NCI-H2081 treated with DMSO at 0.1 percent for 48 hours (cell line): ENCODE measurements around the gene TKFC.

Experiments used
- DNase-seq: peaks from one replicate; lab custom pipeline; 2025; lab: John Stamatoyannopoulos, UW

TKFC gene

DNA sequence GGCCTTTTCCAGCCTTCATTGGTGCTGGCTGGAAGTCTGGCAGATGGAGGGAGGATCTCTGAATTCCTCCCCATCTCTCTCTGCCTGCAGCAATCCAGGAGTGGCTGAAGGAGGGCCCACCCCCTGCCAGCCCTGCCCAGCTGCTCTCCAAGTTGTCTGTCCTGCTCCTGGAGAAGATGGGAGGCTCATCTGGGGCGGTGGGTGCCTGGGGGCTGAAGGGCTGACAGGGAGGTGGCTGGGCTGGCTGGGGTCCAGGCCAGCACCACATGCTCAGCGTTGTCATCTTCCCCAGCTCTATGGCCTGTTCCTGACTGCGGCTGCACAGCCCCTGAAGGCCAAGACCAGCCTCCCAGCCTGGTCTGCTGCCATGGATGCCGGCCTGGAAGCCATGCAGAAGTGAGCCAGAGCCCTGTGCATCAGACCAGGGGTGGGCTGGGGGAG is 12.2 kb downstream of the TKFC start:
- DNase-seq = no peak

DNA sequence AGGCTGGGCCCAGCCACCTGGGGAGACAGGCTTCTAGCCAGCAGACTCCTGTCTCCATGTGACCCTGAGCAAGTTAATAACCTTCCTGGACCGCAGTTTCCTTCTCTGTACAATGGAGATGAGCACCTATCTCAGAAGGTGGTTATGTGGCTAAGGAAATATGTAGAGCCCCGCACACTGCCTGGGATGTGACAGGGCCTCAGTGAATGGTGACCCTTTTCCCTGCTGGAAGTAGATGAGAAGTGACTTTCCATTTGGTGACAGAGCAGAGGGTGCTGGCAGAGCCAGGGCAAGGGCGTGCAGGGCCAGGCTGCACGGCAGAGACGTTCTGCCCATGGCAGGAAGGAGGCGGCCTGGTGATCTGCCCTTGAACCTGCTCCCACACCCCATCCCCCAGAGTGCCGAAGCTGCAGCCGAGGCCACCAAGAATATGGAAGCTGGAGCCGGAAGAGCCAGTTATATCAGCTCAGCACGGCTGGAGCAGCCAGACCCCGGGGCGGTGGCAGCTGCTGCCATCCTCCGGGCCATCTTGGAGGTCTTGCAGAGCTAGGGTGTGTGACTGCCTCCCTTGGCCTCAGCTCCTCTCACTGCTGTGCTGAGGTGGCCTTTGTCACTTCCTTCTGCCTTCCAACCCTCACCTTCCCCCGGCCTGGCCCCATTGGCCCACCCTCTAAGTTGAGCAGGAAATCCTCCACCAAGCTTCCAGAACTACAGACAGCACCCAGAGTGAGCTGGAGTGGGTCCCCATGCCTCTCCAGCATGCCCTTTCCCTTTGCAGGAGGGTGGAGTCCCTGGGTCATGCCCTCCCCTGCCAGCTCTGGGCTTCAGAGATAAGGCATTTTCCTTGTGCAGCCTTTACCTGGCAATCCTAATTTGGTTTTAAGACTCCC is 13.2 kb downstream of the TKFC start:
- DNase-seq = no peak

DNA sequence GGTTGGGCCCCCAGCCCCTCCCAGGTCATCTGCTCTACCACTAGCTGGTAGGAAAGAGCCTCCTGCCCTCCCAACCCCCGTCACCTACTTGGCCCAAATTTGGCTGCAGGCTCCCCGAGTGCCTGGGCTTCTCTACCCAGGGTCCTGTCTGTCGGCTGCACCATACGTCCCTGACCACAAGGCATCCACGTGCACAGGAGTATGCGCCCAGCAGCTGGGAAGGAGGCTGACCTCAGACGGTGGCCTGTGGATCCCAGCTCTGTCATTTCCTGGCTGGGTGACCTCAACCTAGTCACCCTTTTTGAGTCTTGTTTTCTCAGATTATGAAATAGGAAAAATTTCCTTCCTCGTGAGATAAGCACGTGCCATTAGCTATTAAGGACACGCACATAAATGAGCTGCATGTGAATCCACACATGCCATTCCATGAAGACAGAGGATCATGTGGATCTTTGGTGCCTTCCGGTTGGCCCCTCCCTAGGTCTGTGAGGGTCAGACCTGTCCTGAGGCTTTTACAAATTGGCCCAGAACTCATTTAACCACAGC is 15.0 kb downstream of the TKFC start:
- no peak for DNase-seq

DNA sequence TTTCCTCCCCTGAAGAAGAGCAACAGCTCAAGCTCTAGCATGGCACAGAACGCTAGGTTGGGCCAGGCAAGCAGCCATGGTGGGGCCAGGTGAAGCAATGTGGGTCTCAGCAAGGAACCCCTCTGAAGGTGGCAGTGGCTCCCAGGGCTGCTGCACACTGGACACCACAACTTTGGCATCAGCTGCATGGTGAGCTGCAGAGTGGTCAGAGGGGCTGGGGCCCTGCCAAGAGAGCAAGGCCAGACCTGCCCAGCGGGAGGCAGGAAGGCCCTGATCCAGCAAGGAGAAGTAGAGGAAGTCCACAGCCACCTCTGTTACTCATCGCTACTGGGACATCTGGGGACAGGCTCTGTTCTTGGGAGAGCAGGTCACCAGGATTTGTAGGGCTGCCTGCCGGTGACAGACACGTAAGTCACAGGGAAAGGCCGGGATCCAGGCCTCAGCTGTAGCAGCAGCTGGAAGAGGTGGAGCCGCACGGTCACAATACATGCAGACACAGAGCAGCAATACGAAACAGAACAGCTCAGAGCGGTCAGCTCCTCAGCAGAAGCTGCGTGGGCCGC is 16.2 kb downstream of the TKFC start:
- no peak for DNase-seq

DNA sequence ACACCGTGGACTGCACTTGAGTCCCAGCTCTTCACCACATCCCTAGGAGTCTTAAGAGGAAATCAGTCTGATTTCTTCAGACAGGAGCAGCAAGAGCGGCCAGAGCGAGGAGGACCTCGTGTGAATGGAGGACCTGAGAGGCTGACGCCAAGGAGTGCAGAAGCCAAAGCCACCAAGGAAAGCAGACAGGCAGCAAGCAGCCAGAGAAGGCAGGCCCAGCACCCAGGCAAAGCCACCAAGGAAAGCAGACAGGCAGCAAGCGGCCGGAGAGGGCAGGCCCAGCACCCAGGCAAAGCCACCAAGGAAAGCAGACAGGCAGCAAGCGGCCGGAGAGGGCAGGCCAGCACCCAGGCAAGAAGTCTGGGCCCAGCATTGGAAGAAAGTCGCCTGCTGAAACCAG is 16.9 kb downstream of the TKFC start:
- DNase-seq = no peak

DNA sequence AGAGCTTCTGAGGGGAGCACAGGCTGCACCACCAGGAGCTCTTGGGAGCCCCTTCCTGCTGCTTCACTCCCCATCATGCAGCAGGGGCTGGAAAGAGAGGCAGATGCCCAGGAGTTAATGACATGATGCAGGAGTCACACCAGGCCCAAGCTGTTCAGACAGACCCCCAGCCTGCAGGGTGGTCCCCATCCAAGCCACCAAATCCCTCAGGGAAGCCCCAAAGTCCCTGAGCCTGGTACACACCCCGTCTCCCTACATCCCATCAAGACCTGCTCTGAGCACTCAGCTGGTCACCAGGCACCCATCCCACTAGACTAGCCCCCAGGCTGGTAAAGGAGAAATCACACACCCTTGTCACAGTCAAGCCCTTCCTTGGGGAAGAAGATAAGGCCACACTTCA is 17.3 kb downstream of the TKFC start:
- no peak for DNase-seq

DNA sequence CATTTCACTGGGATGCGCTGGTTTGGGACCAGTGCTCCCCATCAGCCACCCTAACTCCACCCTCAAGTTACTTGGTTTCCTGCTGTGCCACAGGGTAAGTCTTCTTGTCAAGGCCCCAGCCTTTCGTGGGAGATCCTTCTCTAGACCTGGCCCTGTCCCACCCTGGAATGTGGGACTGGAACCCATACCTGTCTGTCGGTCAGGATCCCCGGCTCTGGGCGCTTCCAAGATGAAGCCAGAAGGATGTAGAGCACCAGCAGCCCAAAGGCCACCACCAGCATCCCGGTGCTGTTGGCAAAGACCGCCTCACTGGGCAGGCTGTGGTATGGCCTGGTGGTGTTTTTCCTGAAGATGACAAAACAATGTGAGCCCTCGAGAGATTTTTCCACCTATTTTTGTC is 17.8 kb downstream of the TKFC start:
- no peak for DNase-seq

DNA sequence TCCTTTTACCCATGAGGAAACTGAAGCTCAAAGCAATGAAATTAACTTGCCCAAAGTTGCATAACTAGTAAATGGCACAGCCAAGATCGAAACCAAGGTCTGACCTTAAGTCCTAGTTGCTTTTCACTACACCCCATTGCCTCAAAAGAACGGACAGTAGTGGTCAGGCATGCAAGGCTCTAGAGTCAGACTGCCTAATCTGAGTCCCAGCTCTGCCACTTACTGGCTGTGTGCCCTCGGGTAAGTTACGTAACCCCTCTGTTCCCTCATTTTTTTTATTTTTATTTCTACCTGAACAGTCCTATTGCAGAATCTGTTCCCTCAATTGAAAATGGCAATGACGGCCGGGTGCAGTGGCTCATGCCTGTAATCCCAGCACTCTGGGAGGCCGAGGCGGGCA is 19.0 kb downstream of the TKFC start:
- no peak for DNase-seq

DNA sequence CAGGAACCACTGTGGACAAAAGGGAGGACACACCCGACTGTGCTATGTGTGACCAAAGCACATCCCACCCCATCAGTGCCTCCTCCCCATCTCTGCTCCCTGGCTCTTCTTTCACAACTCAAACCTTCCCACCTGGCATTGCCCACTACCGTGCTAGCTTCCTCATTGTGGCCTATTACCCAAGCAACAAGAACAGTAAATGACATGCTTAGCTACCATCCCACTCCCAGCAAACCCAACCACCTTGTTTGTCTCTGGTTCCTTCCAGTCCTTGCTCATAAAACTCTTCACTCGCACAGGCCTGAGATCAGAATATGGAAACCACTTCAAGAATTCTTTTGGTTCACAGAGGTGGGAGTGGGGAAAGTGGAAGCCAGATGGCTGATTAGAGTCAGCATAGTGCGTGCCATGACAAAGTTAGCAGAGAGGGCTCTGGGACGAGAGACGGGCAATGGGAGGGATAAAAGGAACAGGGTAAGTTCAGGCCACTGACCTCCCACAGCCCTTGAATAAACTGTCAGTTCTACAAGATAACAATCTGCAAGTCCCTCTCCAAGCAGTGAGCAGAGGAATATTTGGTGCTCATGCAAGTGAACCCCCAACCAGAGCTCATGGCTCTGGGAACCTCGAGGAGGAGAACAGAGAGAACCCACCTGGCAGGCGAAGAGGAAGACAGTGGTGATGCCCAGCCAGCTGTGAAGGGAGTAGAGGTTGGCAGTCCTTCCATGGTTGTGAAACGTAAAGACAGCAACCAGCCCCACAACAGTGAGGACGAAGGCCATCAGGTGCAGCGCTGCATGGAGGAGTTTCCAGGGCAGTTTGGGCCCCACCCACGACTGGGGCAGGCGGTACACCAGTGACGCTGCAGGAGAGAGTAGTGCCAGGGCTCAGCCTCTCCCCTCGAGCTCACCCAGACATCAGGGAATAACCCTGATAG is 20.4 kb downstream of the TKFC start:
- no peak for DNase-seq

DNA sequence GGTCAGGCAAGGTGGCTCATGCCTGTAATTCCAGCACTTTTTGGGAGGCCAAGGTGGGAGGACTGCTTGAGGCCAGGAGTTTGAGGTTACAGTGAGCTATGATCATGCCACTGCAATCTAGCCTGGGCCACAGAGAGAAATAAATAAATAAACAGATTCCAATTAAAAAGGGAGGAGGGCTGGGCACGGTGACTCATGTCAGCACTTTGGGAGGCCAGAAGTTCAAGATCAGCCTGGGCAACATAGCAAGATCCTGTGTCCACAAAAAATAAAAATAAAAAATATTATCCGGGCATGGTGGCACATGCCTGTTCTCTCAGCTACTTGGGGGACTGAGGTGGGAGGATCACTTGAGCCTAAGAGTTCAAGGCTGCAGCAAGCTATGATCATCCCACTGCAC is 21.2 kb downstream of the TKFC start:
- no peak for DNase-seq

DNA sequence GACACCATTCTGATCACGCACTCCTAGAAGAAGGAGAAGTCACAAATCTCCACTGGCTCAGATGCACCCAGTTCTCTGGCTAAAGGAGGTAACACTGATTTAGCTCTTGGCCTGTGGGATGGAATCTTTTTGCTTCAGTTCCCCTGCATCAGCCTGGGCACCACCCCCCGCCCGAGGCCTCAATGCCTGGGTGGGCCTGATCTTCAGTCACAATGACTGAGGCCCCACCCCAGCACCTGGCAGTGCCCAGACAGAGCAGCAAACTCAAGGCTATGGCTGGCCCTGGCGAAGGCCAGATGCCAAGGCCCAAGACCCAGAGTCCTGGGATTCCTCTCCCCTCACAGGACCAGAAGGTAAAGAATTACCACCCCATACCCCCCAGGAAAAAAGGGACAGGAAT is 23.7 kb downstream of the TKFC start:
- DNase-seq = no peak

DNA sequence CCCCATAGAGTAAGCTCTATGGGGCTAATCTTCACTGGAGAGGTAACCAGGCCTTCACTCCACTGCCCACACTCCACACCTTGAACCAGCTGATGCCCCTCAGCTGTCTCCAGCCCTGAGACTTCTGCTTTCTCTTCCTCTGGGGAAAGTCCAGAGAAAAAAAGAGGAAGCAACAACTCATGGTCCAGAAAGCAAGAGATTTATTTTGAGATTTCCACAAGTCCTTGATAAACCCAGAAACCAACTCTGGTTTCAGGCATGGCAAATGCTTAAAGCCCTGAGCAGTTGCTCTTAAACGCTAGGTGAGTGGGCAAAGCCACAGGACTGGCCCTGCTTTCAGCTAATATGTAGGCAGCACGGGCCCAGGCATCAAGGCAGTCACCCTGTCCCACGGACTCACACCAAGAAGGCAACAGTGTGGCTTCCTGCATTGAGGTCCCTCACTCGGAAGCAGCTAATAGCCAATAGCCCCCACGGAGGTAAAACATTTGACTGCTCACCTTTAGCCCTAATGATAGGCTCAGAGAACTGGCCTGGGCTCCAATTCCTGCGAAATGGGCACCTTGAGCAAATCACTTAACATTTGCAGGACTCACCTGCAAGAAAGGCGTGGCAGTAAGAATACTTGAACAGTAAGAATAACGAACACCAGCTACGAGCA is 24.3 kb downstream of the TKFC start:
- no peak for DNase-seq

DNA sequence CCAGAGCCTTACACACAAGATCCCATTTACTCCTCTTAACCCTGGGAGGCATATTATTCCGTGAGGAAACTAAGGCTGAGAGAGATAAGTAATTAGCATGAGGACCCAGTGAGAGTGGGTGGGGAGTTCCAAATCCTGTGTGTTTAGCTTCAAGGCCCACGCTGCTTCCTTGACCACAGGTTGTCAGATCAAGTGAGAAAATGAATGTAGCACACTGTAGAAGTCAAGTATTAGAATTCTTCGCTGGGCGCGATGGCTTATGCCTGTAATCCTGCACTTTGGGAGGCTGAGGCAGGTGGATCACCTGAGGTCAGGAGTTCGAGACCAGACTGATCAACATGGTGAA is 24.8 kb downstream of the TKFC start:
- no peak for DNase-seq

DNA sequence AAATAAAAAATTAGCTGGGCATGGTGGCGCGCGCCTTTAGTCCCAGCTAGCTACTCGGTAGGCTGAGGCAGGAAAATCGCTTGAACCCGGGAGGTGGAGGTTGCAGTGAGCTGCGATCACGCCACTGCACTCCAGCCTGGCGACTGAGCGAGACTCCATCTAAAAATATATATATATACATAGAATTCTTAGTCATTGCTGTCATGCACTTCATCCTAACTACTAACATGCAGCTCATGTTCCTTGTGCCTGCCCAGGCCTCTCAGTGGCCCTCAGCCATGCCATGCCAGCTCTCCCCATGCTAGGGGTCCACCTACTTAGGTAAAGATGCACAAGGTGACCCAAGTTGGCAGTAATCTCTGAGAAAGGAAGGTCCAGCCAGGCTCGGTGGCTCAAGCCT is 25.5 kb downstream of the TKFC start:
- no peak for DNase-seq

DNA sequence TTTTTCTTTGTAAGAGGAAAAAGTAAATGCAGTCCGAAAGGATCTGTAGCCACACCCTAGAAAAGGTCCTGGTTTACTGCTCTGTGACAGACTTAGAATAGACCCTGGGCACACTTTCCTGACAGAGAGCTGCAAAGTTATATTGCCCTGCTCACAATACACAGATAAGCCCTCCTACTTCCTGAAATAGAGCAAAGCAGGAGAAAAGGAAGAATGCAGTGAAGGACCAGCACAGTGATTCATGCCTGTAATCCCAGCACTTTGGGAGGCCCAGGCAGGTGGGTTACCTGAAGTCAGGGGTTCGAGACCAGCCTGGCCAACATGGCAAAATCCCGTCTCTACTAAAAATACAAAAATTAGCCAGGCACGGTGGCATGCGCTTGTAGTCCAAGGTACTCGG is 26.5 kb downstream of the TKFC start:
- DNase-seq = no peak

DNA sequence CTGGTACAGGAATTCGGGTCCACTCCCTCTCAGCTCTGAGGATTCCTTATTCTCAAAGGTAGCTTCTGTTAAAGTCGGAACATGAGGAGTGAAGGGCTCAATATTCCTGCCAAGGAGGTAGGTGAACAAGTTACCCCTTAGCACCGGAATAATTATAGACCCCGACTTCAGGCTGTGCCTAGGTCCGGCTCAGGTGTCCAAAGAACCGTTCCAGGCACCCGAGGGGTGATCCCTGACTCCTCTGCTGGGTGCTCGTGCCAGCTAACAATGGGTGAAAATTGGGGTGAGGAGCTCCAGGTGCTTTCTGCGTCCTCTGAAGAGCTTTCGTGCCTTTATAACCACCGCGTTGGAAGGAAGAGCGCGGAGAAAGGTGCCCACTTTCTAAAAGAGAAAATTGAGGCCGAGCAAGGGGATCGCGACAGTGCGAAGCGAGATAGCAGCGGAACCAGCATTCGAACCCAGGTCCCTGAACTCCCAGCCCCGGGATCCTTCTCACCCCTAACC is 28.3 kb downstream of the TKFC start:
- DNase-seq = no peak

DNA sequence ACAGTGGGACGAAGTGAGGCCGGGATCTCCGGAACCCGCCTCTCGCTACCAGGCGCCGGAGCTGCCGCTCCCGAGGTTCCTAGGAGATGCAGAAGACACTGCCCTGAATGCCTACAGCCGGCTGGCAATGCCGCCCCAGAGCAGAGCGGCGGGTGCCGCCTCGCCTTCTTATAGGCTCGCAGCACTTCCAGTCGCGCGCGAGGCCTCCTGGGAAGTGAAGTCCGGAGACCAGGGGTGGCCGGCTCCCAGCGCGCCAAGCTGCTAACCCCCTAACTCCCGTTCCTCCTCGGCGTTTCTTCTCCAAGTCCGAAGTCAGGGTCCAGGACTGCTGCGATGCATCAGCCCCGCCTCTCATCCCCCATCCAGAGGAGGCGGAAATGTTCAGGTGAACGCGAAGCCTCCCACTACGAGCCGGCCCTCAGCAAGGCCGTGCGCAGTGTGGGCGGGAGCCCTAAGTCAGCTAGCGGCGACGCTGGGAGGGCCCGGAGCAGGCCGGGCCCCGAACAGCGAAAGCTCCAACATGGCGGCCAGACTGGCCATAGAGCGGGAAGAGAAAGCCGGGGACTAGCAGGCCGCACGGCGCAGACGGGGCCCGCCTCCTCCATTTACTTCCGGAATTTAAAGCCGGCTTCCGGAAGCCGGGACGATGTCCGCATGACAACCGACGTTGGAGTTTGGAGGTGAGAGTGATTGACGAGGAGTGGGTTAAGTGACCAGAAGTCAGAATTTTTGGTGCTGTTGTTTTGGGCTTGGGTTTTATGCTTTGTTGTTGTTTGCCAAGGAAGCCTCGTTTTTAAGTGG is 28.9 kb downstream of the TKFC start, which contains the start of the genes CYB561A3 and TMEM138:
Gene CYB561A3, minus strand, starts transcription at position 142 of the 801 bp plus-strand sequence. CDS start 5,169 bp downstream, outside the sequence.
Gene TMEM138, plus strand, starts transcription at position 634 of the 801 bp plus-strand sequence. CDS start 2,017 bp downstream, outside the sequence.
- DNase-seq = peak; percentile 72

DNA sequence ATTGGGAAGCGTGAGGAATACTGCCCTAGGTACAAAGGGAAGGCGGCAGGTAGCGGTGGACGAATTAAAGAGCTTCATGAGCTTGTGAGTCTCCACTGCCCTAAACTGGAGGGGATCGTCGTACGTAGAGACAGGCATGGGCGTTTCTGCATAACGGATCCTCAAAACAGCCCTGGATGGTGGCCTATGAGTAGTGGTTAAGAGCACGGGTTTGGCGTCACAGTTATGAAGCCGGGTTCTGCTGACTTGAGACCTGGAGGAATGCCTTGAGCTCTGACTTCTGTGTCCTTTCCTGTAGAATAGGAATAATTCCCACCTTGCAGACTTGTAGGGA is 29.5 kb downstream of the TKFC start:
- no peak for DNase-seq

DNA sequence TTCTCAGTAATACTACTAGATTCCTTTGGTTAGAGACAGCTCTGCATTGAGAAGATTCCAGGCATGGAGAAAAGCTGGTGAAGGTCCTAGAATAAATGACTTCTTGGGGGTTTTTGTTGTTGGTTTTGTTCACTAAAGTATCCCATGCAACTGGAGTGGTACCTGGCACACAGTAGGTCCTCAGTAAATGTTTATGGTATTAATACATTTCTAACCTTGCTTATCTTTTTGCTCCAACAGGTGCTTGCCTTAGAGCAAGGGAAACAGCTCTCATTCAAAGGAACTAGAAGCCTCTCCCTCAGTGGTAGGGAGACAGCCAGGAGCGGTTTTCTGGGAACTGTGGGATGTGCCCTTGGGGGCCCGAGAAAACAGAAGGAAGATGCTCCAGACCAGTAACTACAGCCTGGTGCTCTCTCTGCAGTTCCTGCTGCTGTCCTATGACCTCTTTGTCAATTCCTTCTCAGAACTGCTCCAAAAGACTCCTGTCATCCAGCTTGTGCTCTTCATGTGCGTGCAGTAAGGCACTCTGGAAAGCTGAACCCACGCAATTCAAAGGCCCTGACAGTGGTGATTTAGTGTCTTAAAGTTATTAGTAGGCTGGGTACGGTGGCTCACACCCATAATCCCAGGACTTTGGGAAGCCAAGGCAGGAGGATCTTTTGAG is 31.1 kb downstream of the TKFC start:
- no peak for DNase-seq

DNA sequence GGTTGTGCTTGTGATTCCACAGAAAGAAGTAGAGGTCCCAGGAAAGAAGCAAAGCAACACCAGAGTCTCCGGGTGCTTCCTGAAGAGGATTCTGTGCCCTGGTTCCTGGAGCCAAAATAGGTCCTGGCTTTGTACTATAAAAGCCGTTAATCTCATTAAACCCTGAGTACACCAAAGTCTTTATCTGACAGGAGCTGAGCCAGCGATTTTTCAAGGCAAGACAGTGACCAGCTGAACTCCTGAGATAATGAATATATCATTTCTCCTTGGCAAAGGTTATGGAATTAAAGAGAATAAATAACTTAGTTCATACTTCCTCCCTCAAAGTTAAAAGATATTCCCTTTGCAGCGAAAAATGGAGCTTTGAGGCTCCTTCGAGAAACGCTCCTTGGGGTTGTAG is 34.4 kb downstream of the TKFC start:
- no peak for DNase-seq
